Psoas muscle (tissue), 8 donors: ENCODE results near the gene AGTRAP. TPM values are rescaled to one million over a fixed set of nuclear protein-coding genes. Genes with fewer than 3 reads are reported as not detected.

Source experiments
- ATAC-seq, 4 donors: fragments of 200-7000 bp; cut with Tn5 transposase; one replicate each; pipeline ENCODE4 v1.9.1; 2020; ENCODE audit warnings: moderate library complexity in 3 of 4, mild to moderate bottlenecking in 2 of 4
- DNase-seq, 2 donors: peaks; one replicate each; pipeline ENCODE4 v3.0.0-alpha.2; 2020
- H3K27ac ChIP-seq: fragments of 200-600 bp; one replicate; pipeline ENCODE4 v1.8.0; 2022
- H3K27me3 ChIP-seq, 3 donors: fragments of 200-600 bp in 1 of 3; one replicate each; pipeline versions ENCODE4 v1.6.1 to v1.8.0; 2013 to 2022; ENCODE audit warnings: low read length in 2 of 3, mild to moderate bottlenecking in 2 of 3, moderate library complexity in 1 of 3; ENCODE audit not compliant: insufficient read depth in 3 of 3
- H3K36me3 ChIP-seq, 2 donors: fragments of 200-600 bp in 1 of 2; one replicate each; pipeline versions ENCODE4 v1.6.1 to v1.8.0; 2013 to 2022; ENCODE audit warnings: low read depth in 1 of 2, mild to moderate bottlenecking in 1 of 2, moderate library complexity in 1 of 2; ENCODE audit not compliant: insufficient read depth in 1 of 2
- H3K4me1 ChIP-seq: fragments of 200-600 bp; one replicate; pipeline ENCODE4 v1.8.0; 2022
- H3K4me3 ChIP-seq: fragments of 200-600 bp; one replicate; pipeline ENCODE4 v1.8.0; 2022; ENCODE audit warnings: mild to moderate bottlenecking
- H3K9me3 ChIP-seq: fragments of 200-600 bp; one replicate; pipeline ENCODE4 v1.8.0; 2022
- CTCF ChIP-seq: fragments of 200-600 bp; IDR thresholded peaks from one replicate; pipeline ENCODE4 v1.8.0; 2022; ENCODE audit warnings: antibody characterized with exemption
- WGBS, 3 donors: extraction: QIAGEN DNeasy Blood & Tissue Kit; methylation state at CpG; one replicate each; pipeline versions ENCODE4 v1.1.6 to v1.1.7; 2013; 5-methylcytosine and 5-hydroxymethylcytosine counted together
- intact Hi-C, 2 donors: fragments of 100-400 bp; cut with DNase I; formaldehyde crosslinking; loops; one replicate each; pipeline versions ENCODE4 v1.11.0 to v1.14.2; 2022
- polyA plus RNA-seq, 3 donors: library from polyadenylated mRNA; stranded (reverse); fragments of 200-250 nt; gene quantifications; one replicate each; pipeline ENCODE4 v1.2.3, GENCODE V29; 2013
- total RNA-seq, 4 donors: library from RNA; stranded (reverse); fragmentation: NEBNext Ultra II Directional in 2 of 4; extraction: Animal tissue kit (Norgen Biotek cat#: 25700) in 2 of 4; gene quantifications; one replicate each; pipeline versions ENCODE4 v1.2.1 to v1.2.4, GENCODE V29; 2021 to 2023
- donor health status: healthy with polysubstance abuse.
- donor health status: DM: no; HTN: no; CAD: no; lungs with moderate emphysema.
- donor health status: Bipolar disorder and iron deficiency.
- donor health status: healthy.
- donor health status: DM: yes; HTN: yes; CAD: no.
- donor health status: DM: no; HTN: no; CAD: no.
- donor health status: DM: no; HTN: no; CAD: no.
- donor health status: DM: yes; HTN: yes; CAD: no.

AGTRAP gene
- total and polyA plus RNA-seq, 7 donors: 28.5 to 179 (median 43.2) TPM

GRCh38 chr1:11746092-11746491 is 10.2 kb downstream of the AGTRAP start:
- DNase-seq: no peak
- ATAC-seq: no peak
- Histone ChIP-seq H3K4me1 (no peaks in the 10 kb centered on the region), H3K27me3 (no peaks in the 10 kb centered on the region), H3K36me3 (peaks cover 3 to 63% of the 10 kb centered on the region in 2 donors), H3K4me3 (no peak overlapping the region), H3K27ac (no peak overlapping the region), H3K9me3 (no peaks in the 10 kb centered on the region)
- intact Hi-C loops: no loop called here
- no peak for TF ChIP-seq CTCF
- WGBS, 3 donors: 73 to 86% (median 74%) methylated on average over 6 of the region's 6 CpGs

- Histone ChIP-seq H3K4me1 (no peaks in the 10 kb centered on the region), H3K27ac (no peak overlapping the region), H3K4me3 (no peak overlapping the region), H3K36me3 (peaks cover 3 to 66% of the 10 kb centered on the region in 2 donors), H3K9me3 (no peaks in the 10 kb centered on the region), H3K27me3 (no peaks in the 10 kb centered on the region)
- 82 to 84% (median 83%) methylated on average over 20 of the region's 20 CpGs for WGBS, 3 donors
- no peak for TF ChIP-seq CTCF
- ATAC-seq (peak in 1 of 4 donors; percentile 17), DNase-seq (no peak)
- intact Hi-C loops: no loop called here
Measured at GRCh38 chr1:11746795-11747487, 11.0 kb downstream of the AGTRAP start.

DNA sequence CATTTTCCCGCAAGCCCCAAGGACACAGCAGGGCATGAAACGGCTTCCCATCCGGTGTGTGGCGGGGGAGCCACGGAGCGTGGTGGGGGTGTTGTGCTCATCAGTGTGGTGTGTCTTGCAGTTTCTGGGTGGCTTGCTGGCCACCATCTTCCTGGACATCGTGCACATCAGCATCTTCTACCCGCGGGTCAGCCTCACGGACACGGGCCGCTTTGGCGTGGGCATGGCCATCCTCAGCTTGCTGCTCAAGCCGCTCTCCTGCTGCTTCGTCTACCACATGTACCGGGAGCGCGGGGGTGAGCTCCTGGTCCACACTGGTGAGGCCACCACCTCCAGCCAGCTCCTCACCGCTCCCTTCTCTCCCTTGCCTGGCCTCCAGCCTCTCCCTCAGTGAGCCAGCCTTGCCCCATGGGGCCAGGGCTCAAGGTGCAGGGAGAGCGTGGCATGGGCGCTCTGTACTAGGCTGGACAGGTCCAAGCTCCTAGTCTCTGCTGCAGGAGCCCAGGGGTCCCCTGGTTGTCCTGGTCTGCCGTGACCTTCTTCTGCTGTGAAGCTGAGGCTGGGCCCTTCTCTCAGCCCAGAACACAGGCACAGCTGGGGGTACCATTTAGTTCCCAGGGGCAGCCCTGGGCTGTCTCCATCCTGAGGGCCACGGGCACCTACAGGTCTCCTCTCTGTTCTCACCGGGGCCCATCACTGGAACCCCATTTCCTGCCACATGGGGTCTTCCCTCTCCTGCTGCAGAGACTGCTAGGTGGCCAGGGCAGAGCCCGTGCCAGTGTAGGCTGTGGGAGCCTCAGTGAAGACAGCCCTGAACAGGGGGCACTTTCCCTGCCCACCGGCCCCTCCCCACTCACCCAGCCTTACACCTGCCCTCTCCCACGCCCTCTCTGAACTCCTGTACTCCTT is 12.6 kb downstream of the AGTRAP start:
- WGBS, 3 donors: 93 to 96% (median 94%) methylated on average over 26 to 27 of the region's 27 CpGs
- Histone ChIP-seq H3K9me3 (no peaks in the 10 kb centered on the region), H3K4me3 (no peak overlapping the region), H3K27me3 (peaks cover 0 to 2% (median 0%) of the 10 kb centered on the region in 3 donors), H3K27ac (no peak overlapping the region), H3K36me3 (peaks cover 3 to 66% of the 10 kb centered on the region in 2 donors), H3K4me1 (no peaks in the 10 kb centered on the region)
- peak in 2 of 4 donors; percentile 6 to 8 for ATAC-seq
- no peak for DNase-seq
- intact Hi-C loops: no loop called here
- TF ChIP-seq CTCF: no peak

GRCh38 chr1:11749203-11749689 is 13.3 kb downstream of the AGTRAP start:
- H3K27ac ChIP-seq: no peak overlapping the region
- no peaks in the 10 kb centered on the region for H3K9me3 ChIP-seq
- H3K4me1 ChIP-seq: no peaks in the 10 kb centered on the region
- peaks cover 0 to 2% (median 0%) of the 10 kb centered on the region in 3 donors for H3K27me3 ChIP-seq
- DNase-seq (peak; percentile 62 to 78), ATAC-seq (peak; percentile 48 to 84 (median 80))
- peaks cover 3 to 66% of the 10 kb centered on the region in 2 donors for H3K36me3 ChIP-seq
- intact Hi-C loops: no loop called here
- 81 to 85% (median 84%) methylated on average over 9 of the region's 9 CpGs for WGBS, 3 donors
- no peak overlapping the region for H3K4me3 ChIP-seq
- TF ChIP-seq CTCF: peak; percentile 55
